Mesothelial cell of epicardium (in vitro differentiated cells): ENCODE results near the gene ATP6V0A1. TPM values are rescaled to one million over a fixed set of nuclear protein-coding genes. Genes with fewer than 3 reads are reported as not detected.
A peak's percentile ranks its signal among the peaks of the same experiment; 100 is the strongest.
"Not testable (repeated sequence)": the region's sequence is repeated elsewhere in the genome, so short reads cannot be mapped to it uniquely, and the experiment has no call there.

Experiments used
- DNase-seq, 2 experiments: peaks; one replicate each; pipeline ENCODE4 v3.0.0; 2021; ENCODE audit warnings: low spot score in 2 of 2; ENCODE audit not compliant: unreplicated experiment in 2 of 2
- H3K27ac Mint-ChIP-seq: 2 replicates; pipeline ENCODE4 v1.8.0; 2021; ENCODE audit warnings: mixed read lengths
- H3K27me3 Mint-ChIP-seq: 2 replicates; pipeline ENCODE4 v1.8.0; 2021; ENCODE audit warnings: low read depth, mixed read lengths
- H3K36me3 Mint-ChIP-seq: 2 replicates; pipeline ENCODE4 v1.8.0; 2021; ENCODE audit warnings: mixed read lengths
- H3K4me1 Mint-ChIP-seq: 2 replicates; pipeline ENCODE4 v1.8.0; 2021; ENCODE audit warnings: mixed read lengths
- H3K4me3 Mint-ChIP-seq: 2 replicates; pipeline ENCODE4 v1.8.0; 2021; ENCODE audit warnings: mild to moderate bottlenecking, moderate library complexity, mixed read lengths
- H3K9me3 Mint-ChIP-seq: 2 replicates; pipeline ENCODE4 v1.8.0; 2021; ENCODE audit warnings: mixed read lengths
- CTCF ChIP-seq: fragments of 200-600 bp; sonication (generic); IDR thresholded peaks from one replicate; pipeline ENCODE4 v1.5.0; 2021; ENCODE audit warnings: antibody characterized with exemption; ENCODE audit not compliant: unreplicated experiment
- total RNA-seq: library from RNA; stranded (reverse); gene quantifications from 3 replicates; pipeline ENCODE4 v1.2.1, GENCODE V29; 2021

The ATP6V0A1 gene
- total RNA-seq, 1 donor from 2014 or later, result 60.4 TPM

- no peaks in the 10 kb centered on the region for H3K4me1 Mint-ChIP-seq
- DNase-seq, result no peak
- no peak overlapping the region for H3K27ac Mint-ChIP-seq
- no peaks in the 10 kb centered on the region for H3K9me3 Mint-ChIP-seq
- H3K4me3 Mint-ChIP-seq, result no peak overlapping the region
- TF ChIP-seq CTCF, result no peak
- no peaks in the 10 kb centered on the region for H3K36me3 Mint-ChIP-seq
- no peaks in the 10 kb centered on the region for H3K27me3 Mint-ChIP-seq
These were observed 16.5 kb upstream of the ATP6V0A1 start for GRCh38 chr17:42442196-42442565.

GRCh38 chr17:42449176-42449575, 9.5 kb upstream of the ATP6V0A1 start:
- not testable (repeated sequence) for H3K9me3 Mint-ChIP-seq, H3K27ac Mint-ChIP-seq, H3K4me1 Mint-ChIP-seq, H3K27me3 Mint-ChIP-seq, H3K4me3 Mint-ChIP-seq, DNase-seq, H3K36me3 Mint-ChIP-seq

DNA sequence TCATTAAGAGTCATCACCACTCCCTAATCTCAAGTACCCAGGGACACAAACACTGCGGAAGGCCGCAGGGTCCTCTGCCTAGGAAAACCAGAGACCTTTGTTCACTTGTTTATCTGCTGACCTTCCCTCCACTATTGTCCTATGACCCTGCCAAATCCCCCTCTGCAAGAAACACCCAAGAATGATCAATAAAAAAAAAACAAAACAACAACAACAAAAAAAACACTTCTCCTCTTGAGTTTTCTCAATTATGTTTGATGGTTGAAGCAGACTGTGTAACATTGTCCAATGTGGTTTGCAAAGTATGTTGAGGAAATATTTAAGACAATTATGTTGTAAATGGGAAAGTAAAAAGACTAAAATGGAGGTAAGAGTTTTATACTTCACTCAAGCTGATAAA, 8.8 kb upstream of the ATP6V0A1 start:
- not testable (repeated sequence) for H3K27me3 Mint-ChIP-seq, DNase-seq, H3K4me1 Mint-ChIP-seq, H3K9me3 Mint-ChIP-seq, H3K36me3 Mint-ChIP-seq, H3K4me3 Mint-ChIP-seq
- peak overlapping the region; percentile 13 for H3K27ac Mint-ChIP-seq

DNA sequence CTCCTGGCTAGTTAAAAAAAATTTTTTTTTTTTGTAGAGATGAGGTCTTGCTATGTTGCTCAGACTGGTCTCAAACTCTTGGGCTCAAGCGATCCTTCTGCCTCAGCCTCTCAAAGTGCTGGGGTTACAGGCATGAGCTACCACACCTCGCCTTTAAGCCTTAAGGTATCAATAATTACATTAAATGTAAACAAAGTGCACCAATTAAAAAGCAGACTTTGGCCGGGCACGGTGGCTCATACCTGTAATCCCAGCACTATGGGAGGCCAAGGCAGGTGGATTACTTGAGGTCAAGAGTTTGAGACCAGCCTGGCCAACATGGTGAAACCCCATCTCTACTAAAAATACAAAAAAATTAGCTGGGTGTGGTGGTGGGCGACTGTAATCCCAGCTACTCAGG, 7.4 kb upstream of the ATP6V0A1 start:
- not testable (repeated sequence) for H3K27me3 Mint-ChIP-seq, H3K9me3 Mint-ChIP-seq, H3K36me3 Mint-ChIP-seq, DNase-seq, H3K4me3 Mint-ChIP-seq, H3K4me1 Mint-ChIP-seq, H3K27ac Mint-ChIP-seq

- Mint-ChIP-seq H3K36me3 (no peaks in the 10 kb centered on the region), H3K9me3 (no peaks in the 10 kb centered on the region), H3K27ac (no peak overlapping the region), H3K27me3 (peaks cover 4% of the 10 kb centered on the region), H3K4me1 (peaks cover 16% of the 10 kb centered on the region), H3K4me3 (no peak overlapping the region)
- no peak for TF ChIP-seq CTCF
- no peak for DNase-seq
These were observed 5.2 kb upstream of the ATP6V0A1 start for GRCh38 chr17:42453439-42453838.

- not testable (repeated sequence) for H3K4me3 Mint-ChIP-seq, H3K27ac Mint-ChIP-seq
These were observed 3.7 kb upstream of the ATP6V0A1 start for GRCh38 chr17:42454987-42455386.

GRCh38 chr17:42456223-42457106, 2.2 kb upstream of the ATP6V0A1 start:
- Mint-ChIP-seq H3K27me3 (peaks cover 4% of the 10 kb centered on the region), H3K4me1 (peaks cover 37% of the 10 kb centered on the region), H3K4me3 (no peak overlapping the region), H3K9me3 (no peaks in the 10 kb centered on the region), H3K36me3 (no peaks in the 10 kb centered on the region), H3K27ac (peak overlapping the region; percentile 63)
- DNase-seq, result no peak
- TF ChIP-seq CTCF, result no peak

More at GRCh38 chr17:42454987-42455386, 3.7 kb upstream of the ATP6V0A1 start:
- H3K36me3 Mint-ChIP-seq, H3K9me3 Mint-ChIP-seq, DNase-seq, H3K27me3 Mint-ChIP-seq: not testable (repeated sequence)
- H3K4me1 Mint-ChIP-seq, result peaks cover 29% of the 10 kb centered on the region
